Measurements from ENCODE around the gene GRB10.

- TF ChIP-seq HNF4A (conservative IDR thresholded peaks at IDR 0.05) (no peak), CTCF (IDR thresholded peaks at IDR 0.05; ENCODE audit: low read depth, low read length, missing input control) (no peak), YY1 (IDR thresholded peaks at IDR 0.05) (no peak), REST (IDR thresholded peaks at IDR 0.05) (no peak), MAX (IDR thresholded peaks at IDR 0.05) (no peak)
Observed at GRCh38 chr7:50713123-50713965, 69.4 kb downstream of the GRB10 start.
